Measurements from ENCODE around the gene PTPRD.

DNA sequence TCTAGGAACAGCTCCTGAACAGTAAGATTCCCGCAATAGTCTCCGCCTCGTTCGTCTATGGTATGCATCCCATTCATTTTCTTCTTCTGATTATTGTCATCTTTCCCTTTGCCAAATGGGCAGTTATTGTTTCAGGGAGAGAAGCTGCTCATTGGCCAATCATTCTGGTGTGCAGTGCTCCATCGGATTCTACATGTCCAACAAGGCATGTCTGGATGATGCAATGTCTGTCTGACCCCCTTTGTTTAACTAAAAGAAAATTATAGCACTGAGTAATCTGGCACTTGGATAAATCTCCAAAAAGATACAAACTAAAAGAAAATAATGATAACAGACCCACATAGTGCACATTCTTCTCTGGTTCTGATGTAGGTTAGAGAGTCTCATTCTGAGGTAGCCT is 2297.6 kb downstream of the PTPRD start:
- TF ChIP-seq EZH2phosphoT487 (IDR thresholded peaks at IDR 0.05; ENCODE audit: borderline replicate concordance) (no peak), POLR2AphosphoS5 (IDR thresholded peaks at IDR 0.05; ENCODE audit: low read depth, low read length) (no peak)
- TF ChIP-seq, protein P1, sequence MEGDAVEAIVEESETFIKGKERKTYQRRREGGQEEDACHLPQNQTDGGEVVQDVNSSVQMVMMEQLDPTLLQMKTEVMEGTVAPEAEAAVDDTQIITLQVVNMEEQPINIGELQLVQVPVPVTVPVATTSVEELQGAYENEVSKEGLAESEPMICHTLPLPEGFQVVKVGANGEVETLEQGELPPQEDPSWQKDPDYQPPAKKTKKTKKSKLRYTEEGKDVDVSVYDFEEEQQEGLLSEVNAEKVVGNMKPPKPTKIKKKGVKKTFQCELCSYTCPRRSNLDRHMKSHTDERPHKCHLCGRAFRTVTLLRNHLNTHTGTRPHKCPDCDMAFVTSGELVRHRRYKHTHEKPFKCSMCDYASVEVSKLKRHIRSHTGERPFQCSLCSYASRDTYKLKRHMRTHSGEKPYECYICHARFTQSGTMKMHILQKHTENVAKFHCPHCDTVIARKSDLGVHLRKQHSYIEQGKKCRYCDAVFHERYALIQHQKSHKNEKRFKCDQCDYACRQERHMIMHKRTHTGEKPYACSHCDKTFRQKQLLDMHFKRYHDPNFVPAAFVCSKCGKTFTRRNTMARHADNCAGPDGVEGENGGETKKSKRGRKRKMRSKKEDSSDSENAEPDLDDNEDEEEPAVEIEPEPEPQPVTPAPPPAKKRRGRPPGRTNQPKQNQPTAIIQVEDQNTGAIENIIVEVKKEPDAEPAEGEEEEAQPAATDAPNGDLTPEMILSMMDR (IDR thresholded peaks at IDR 0.05 in 2 of 3, conservative IDR thresholded peaks at IDR 0.05 in 1 of 3; ENCODE audit: borderline replicate concordance in 1 of 3, insufficient read depth in 1 of 3, low read depth in 2 of 3, low read length in 2 of 3) = no peak
- TF ChIP-seq, protein P2, sequence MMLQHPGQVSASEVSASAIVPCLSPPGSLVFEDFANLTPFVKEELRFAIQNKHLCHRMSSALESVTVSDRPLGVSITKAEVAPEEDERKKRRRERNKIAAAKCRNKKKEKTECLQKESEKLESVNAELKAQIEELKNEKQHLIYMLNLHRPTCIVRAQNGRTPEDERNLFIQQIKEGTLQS (IDR thresholded peaks at IDR 0.05) = no peak
